ENCODE measurements around the gene MYO1D.
"Not testable (repeated sequence)": the region's sequence is repeated elsewhere in the genome, so short reads cannot be mapped to it uniquely, and the experiment has no call there.

The MYO1D gene

GRCh38 chr17:32658470-32659418, 218.2 kb downstream of the MYO1D start:
- no peak for DNase-seq

- no peak for DNase-seq
These were observed 220.0 kb downstream of the MYO1D start for GRCh38 chr17:32656886-32657285.

GRCh38 chr17:32654324-32654723, 222.6 kb downstream of the MYO1D start:
- no peak for DNase-seq

- no peak for DNase-seq
These were observed 225.8 kb downstream of the MYO1D start for GRCh38 chr17:32651084-32651483.

- no peak for DNase-seq
These were observed 228.5 kb downstream of the MYO1D start for GRCh38 chr17:32648450-32648849.

GRCh38 chr17:32646941-32647340, 230.0 kb downstream of the MYO1D start:
- no peak for DNase-seq

GRCh38 chr17:32641514-32641913, 235.4 kb downstream of the MYO1D start:
- not testable (repeated sequence) for DNase-seq

- DNase-seq, result no peak
These were observed 240.2 kb downstream of the MYO1D start for GRCh38 chr17:32636598-32637218.

- DNase-seq, result no peak
These were observed 242.8 kb downstream of the MYO1D start for GRCh38 chr17:32634167-32634566.

GRCh38 chr17:32631341-32632096, 245.4 kb downstream of the MYO1D start:
- DNase-seq, result no peak

- DNase-seq, result no peak
These were observed 247.2 kb downstream of the MYO1D start for GRCh38 chr17:32629563-32630190.

GRCh38 chr17:32628271-32629044, 248.5 kb downstream of the MYO1D start:
- DNase-seq, result peak; percentile 47

- DNase-seq, result peak; percentile 97
These were observed 249.5 kb downstream of the MYO1D start for GRCh38 chr17:32627239-32627996.

- no peak for DNase-seq
These were observed 250.5 kb downstream of the MYO1D start for GRCh38 chr17:32626379-32626791.

- DNase-seq, result peak; percentile 72
These were observed 251.0 kb downstream of the MYO1D start for GRCh38 chr17:32625971-32626370.

- DNase-seq, result no peak
These were observed 253.7 kb downstream of the MYO1D start for GRCh38 chr17:32623196-32623595.

- DNase-seq, result no peak
These were observed 254.4 kb downstream of the MYO1D start for GRCh38 chr17:32622540-32622939.

- DNase-seq, result no peak
These were observed 255.2 kb downstream of the MYO1D start for GRCh38 chr17:32621612-32622312.

- DNase-seq, result no peak
These were observed 261.6 kb downstream of the MYO1D start for GRCh38 chr17:32615326-32615725.

- no peak for DNase-seq
These were observed 266.0 kb downstream of the MYO1D start for GRCh38 chr17:32610943-32611342.
